Iris pigment epithelial cell (primary cell): ENCODE results near the gene ZFTA.
A peak's percentile ranks its signal among the peaks of the same experiment; 100 is the strongest.
"Not testable (repeated sequence)": the region's sequence is repeated elsewhere in the genome, so short reads cannot be mapped to it uniquely, and the experiment has no call there.

Experiments
- DNase-seq: peaks from one replicate; pipeline ENCODE4 v3.0.0-alpha.2; 2011; ENCODE audit warnings: low read depth

ZFTA gene

DNA sequence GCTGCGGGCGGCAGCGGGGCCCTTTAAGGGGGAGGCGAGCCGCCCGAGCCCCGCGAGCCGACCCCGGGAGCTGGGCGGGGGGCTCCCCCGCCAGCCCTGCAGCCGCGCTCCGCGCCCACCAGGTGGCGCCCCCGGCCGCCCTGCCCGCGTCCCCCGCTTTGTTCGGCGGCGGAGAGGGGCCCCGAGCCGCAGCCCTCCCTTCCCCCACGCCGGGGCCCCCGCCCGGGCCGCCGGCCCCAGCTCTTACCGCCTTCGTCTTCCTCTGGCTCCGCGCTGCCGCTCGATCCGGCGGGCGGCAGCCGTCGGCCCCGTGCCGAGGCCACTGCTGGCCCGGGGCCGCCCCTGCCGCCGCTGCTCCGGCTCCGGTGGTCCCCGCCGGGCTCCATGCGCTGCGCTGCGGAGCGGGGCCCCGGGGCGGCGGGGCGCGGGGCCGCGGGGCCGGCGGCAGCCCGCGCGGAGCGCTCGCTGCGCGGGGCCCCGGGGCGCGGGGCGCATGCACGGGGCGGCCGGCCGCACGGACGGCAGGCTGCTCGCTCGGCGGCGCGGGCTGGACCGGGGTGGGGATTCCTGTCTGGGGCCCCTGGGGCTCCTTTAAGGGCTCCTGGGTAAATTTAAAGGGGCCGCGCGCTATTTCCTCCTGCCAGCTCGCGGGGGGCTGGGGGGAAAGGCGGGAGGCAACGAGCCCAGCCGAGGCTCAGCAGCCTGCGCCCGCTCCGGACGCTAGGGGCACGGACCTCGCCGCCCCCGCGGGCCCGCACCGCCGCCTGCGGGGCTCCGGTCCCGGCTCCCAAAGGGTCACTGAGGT is at the start of gene ZFTA:
Gene ZFTA (minus strand): TSS at position 539 of the 805 bp plus-strand sequence. CDS start 153 bp downstream, at position 386.
- DNase-seq, result peak; percentile 58

DNA sequence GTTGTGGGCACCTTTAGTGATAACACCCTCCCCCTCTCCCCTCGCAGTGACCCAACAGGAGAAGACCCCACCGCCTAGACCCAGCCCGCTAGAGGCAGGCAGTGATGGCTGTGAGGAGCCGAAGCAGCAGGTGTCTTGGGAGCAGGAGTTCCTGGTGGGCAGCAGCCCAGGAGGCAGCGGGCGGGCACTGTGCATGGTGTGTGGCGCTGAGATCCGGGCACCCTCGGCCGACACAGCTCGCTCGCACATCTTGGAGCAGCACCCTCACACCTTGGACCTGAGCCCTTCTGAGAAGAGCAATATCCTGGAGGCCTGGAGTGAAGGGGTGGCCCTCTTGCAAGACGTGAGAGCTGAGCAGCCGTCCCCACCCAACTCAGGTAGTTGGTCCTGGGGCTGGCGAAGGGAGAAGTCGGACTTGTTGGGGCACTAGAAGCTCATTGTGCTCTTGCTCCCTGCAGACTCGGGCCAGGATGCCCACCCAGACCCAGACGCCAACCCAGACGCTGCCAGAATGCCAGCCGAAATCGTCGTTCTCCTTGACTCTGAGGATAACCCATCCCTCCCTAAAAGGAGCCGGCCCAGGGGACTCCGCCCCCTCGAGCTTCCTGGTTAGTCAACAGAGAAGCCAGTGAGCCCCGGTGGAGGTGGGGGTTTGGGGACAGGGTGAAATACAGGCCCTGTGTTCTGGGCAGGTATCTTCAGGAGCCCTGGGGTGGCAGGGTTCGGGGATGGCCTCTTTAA is 49.4 kb upstream of the ZFTA start:
- DNase-seq, result no peak

DNA sequence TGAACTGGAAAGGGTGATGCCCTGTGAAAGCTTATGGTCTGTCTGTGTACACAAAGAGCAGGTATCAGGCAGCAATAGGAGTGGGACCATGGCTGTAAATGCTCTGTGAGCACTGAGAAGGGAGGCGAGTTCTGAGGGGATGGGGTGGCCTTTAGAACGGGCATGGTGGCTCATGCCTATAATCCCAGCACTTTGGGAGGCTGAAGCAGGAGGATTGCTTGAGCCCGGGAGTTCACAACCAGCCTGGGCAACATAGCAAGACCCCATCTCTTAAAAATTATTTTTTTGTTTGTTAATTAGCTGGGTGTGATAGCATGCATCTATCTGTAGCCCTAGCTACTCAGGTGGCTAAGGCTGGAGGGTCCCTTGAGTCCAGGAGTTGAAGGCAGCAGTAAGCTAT is 48.2 kb upstream of the ZFTA start:
- no peak for DNase-seq

DNA sequence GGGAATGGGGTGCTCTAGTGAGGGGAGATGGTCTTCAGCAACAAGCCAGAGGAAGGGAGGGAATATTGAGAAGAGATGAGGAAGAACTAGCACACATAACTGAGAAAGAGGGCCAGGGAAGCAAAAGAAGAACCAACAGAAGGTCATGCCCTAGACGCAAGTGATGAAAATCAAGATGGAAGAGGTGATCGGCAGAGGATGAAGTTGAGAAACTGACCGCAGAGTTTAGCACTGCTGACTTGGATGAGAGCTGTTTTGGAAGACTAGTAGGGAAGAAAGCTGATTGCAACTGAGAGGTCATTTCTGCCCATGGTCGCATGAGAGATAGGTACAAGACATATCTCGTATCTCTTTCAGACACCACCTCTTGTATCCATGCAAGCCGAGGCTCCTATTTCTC is 47.6 kb upstream of the ZFTA start:
- no peak for DNase-seq

DNA sequence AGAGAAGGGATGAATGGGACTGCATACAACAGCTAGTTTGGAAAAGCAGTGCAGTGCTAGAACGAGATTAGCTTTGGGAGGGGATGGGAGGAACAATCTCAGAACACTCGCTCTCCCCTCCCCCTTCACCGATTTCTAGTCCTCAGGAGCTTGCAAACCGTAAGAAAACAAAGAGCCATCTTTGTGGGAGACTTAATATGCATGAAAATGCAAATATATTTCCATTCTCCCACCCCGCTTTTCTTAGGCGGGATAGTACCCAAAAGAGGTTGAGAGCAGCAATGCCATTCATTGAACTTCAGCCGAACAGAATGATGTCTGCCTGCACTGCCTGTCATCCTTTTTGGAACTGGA is 45.8 kb upstream of the ZFTA start:
- peak; percentile 28 for DNase-seq

DNA sequence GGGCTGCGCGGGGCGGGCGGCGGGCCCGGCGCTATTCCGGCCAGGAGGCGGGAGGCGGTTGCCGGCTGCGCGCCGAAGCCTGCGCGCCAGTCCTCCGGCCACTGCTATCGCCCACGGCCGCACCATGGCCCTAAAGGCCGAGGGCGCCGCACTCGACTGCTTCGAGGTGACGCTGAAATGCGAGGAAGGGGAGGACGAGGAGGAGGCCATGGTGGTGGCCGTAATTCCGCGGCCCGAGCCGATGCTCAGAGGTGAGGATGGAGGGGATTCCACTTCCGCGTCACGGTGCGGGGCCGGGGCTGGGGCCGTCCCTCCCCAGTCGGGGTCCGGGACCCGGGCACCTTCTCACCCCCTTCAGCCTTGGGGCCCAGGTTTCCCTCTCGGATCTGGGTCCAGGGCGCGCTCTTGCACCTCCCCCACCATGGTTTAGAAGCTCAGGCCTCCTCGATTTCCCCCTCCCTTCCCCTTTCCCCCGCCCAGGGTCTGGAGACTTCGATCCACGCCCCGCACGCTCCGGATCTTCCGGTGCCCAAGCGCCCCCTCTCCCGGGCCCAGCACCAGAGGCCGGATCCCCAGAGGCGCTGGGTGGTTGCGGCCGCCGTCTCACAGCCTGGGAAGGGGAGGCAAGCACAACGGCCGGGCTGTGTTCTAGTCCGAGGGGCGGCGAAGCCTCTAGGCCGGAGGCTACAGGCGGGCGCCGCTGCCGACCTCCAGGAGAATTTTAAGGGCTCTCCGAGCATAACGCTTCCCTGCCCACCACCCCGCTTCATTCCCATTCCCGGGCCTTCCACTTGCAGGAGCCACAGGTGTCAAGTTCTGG is 45.2 kb upstream of the ZFTA start:
- peak; percentile 47 for DNase-seq

DNA sequence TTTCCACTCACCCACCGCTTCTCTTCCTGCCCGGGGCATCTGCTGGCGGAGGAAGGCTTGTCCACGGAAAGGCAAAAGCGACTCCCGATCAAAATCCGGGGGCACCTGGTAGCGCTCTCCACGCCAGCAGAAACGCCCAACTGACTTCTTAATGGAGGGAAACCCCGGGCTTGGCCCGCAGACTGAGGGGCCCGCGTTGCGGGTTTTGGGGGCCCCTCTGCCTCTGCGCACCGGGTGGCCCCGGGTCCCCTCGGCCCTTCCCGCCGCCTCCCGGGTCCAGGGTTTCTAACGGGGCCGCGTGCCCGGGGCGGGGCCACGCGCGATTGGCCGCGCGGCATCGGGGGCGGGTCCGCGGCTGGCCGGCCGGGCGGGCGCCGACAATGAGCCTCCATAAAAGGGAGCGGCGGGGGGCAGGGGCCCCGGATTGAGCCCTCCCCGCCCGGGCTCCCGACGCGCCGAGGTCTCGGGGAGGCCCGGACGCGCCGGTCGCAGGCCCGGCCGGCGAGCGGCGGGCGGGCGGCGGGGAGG is 44.5 kb upstream of the ZFTA start, which contains the start of gene SPINDOC:
Gene SPINDOC (plus strand): TSS at position 422 of the 528 bp plus-strand sequence. CDS start 231 bp downstream, outside the sequence.
- peak; percentile 63 for DNase-seq

DNA sequence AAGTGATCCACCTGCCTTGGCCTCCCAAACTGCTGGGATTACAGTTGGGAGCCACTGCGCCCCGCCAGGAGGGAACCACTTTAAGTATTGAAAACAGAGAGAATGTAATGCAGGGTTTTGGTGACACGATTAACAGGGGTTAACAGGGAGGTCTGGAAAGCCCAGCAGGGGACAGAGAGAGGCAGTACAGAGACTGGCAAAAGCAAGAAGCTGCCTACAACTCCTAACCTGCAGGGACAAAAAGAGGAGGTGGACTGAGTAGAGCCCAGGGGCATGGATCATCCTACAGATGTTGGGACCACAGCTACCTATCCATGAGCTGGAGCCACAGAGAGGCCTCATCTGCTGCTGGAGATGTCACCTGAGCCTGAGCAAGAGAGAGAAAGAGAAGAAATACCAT is 42.9 kb upstream of the ZFTA start:
- DNase-seq, result no peak

DNA sequence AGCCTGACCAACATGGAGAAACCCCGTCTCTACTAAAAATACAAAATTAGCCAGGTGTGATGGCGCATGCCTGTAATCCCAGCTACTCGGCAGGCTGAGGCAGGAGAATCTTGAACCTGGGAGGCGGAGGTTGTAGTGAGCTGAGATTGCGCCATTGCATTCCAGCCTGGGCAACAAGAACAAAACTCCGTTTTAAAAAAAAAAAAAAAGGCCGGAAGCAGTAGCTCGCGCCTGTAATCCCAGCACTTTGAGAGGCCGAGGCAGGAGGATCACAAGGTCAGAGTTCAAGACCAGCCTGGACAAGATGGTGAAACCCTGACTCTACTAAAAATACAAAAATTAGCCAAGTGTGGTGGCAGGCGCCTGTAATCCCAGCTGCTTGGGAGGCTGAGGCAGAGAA is 41.8 kb upstream of the ZFTA start:
- DNase-seq, result not testable (repeated sequence)

DNA sequence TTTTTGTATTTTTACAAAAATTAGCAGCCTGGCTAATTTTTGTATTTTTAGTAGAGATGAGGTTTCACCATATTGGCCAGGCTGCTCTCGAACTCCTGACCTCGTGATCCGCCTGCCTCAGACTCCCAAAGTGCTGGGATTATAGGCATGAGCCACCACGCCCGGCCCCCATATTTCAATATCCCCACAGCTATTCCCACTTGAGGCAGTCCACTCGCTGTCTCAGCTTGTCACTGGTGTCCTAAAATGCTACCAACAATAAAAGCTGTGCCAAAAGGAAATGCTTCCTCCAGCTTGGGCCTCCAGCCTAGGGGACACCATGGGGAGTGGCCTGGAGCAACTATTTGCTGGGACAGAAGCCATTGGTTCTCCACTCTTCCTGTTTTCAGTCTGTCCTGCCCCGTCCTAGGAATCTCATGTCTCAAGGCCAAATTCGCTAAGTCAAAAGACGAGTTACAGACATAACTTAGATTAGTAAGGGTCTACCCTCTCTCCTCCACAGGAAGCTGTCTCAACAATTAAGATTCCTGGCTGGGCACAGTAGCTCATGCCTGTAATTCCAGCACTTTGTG is 37.4 kb upstream of the ZFTA start:
- peak; percentile 64 for DNase-seq

DNA sequence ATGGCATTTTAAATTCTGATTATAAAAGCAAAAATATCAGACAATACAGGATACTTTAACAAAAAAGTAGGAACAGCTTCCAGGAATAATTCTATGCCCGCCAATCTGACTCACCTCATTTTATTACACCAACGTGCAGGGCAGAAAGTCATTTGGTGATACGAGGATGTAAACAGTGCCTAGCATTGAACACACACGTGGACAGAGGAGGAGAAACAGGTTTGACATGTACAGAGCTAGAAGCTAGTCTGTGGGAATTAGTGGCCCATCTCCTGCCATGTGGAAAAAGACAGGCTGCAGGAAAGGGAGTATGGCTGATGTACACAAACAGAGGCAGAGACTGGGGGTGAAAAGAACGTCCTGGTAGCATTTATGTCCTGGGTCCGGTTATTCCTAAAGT is 35.7 kb upstream of the ZFTA start:
- no peak for DNase-seq

DNA sequence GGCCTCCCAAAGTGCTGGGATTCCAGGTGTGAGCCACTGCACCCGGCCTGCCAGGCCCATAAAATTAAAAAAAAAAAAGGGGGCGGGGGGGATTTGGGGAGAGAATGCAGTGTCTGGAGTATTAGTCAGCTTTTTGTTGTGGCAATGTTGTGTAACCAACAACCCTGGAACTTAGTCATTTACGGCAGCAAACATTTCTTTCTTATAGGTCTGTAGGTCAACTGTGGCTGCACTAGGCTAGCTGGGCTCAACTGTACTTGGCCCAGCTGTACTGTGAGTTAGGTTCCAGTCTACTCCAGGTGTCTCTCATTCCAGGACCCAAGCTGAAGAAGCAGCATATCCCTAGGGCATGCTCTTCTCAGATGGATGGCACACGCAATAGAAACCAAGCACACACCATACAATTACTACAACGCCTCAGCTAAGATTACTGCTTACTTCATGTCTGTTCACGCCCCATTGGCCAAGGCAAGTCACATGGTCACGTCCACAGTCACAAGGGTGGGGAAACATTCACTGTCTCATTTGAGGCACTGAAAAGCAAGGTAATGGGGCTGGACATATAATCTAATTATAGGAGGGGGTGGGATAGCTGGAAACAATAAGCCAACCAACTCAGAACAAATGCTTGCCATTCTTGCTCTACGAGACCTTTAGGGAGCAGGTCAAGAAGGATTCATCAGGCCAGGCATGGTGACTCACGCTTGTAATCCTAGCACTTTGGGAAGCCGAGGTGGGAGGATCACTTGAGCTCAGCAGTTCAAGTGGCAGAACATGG is 34.3 kb upstream of the ZFTA start:
- peak; percentile 81 for DNase-seq

DNA sequence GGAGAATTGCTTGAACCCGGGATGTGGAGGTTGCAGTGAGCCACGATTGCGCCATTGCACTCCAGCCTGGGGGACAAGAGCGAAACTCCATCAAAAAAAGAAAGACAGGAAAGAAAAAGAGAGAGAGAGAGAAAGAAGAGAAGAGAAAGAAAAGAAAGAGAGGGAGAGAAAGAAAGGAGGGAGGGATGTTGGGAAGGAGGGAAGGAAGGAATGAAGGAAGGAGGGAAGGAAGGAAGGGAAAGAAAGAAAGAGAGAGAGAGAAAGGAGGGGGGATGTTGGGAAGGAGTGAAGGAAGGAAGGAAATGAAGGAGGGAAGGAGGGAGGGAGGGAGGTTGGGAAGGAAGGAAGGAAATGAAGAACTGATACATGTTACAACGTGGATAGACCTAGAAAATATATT is 32.3 kb upstream of the ZFTA start:
- DNase-seq, result no peak

DNA sequence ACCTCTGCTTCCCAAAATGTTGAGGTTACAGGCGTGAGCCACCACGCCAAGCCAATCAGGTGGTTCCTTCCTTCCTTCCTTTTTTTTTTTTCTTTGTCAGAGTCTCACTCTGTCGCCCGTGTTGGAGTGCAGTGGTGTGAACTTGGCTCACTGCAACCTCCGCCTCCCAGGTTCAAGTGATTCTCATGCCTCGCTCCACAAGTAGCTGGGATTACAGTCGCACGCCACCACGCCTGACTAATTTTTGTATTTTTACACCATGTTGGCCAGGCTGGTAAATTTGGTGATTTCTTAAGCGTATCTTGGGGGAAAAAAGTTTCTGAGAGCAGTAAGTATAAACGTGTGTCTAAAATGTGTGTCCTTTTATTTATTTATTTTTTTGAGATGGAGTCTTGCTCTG is 26.5 kb upstream of the ZFTA start:
- no peak for DNase-seq

DNA sequence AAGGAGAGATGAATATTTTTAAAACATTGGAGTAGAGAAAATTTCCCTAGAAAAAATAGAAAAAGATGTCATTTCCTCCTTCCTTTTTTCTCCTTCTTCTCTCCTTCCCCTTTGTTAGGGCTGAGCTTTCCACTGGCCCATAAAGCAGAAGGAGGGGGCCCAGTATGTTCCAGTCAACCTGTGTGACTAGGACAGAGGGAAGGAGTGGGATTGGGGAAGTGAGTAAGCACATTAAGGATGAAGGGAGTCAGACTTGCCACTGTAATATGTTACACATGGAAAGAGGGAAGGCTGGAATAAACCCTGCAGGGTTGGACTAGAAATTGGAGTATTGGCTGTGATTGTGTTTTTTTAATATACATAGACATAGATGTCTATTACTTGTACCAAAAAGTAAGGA is 24.6 kb upstream of the ZFTA start:
- no peak for DNase-seq

DNA sequence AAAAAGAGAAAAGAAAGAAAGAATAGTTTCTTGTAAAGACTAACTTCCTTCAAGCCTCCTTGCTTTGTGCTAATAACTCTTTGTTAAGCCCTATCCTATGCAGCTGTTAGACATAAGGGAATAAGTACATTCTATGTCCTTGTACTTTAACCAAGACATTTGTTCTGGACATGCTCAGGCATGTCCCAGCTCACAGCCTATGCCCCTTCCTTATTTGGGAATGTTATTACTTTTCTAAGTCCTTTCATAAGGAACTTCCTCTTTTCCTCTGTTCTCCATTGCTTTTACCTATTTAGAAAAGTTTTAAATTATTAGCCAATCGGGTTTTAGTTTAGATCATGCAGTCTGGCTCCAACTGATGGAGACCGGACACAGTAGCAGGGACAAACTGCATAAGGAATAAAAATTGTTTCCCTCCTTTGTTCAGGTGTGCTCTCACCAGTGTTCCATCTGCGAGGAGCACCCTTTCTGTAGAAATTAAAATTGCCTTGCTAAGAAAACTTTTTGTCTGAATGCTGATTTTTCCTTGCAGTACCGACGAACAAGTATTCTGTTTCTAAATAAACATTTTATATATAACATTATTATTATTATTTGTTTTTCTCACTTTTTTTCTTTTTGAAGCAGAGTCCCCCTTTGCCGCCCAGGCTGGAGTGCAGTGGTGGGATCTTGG is 23.1 kb upstream of the ZFTA start:
- no peak for DNase-seq

DNA sequence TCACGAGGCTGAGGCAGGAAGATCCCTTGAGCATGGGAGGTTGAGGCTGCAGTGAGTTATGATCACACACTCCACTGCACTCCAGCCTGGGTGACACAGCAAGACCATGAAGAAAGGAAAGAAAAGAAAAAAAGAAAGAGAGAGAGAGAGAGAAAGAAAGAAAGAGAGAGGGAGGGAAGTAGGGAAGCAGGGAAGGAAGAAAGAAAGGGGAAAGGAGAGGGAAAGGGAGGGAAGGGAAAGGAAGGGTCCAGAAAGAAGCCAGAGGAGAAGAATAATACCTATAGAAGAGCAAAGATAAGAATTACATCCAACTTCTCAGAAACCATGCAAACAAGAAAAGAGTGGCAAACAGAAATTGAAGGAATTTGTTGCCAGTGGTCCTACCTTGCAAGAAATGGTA is 17.2 kb upstream of the ZFTA start:
- DNase-seq, result no peak

DNA sequence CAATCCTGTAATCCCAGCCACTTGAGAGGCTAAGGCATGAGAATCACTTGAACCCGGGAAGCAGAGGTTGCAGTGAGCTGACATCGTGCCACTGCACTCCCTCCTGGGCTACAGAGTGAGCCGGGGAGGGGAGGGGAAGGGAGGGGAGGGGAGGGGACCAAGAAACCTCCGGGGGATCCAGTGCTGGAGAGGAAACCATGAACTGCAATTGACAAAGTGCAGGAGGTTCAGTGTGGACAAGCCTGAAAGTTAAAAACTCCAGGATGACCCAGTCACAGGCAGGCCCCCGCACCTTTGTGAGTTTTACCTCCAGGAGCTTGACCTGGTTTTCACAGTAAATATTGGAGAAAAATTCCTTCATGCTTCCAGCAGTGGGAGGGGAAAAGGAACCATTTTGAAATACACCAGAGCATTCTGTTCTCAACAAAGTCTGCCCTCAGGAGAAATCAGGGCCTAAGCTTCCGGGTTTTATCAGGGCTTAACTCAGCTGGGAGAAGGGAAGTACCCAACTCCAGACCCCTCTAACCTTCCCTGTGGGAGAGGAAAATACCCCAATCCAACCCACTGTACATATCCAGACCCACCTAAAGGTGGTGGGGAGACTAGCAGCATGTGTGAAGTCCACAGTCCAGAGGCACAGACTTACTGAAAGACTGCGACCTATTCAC is 15.5 kb upstream of the ZFTA start:
- DNase-seq, result no peak

DNA sequence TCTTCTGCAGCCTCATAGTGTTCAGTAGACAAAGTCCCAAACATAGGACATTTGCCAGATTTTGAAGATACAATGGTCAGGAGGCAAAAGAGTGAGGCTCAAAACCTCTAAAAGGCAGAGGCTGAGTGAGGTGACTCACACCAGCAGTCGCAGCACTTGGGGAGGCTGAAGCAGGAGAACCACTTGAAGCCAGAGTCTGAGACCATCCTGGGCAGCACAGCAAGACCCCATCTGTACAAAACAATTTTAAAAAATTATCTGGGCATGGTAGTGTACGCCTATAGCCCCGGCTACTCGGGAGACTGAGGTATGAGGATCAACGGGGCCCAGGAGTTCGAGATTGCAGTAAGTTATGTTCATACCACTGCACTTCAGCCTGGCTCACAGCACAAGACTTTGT is 14.2 kb upstream of the ZFTA start:
- no peak for DNase-seq

DNA sequence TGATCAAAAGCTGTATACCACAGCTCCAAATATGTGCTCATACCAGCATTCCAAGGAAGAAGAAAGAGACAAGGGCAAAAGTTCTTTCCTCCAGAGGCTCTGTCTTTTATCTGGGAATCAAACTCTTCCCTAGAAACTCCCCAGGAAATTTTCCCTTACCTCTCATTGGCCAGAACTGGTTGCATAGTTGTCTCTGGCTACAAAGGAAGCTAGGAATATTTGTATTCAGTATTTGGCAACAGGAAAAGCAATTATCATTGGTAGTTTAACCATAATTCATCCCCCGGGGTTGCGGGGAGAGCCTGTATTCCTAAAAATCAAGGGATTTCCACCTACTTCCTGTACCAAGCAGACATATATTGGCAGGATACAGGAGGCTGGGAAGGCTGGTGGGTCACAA is 10.5 kb upstream of the ZFTA start:
- no peak for DNase-seq
